ES-I3 (cell line): ENCODE measurements around the gene C1orf35.
A peak's percentile ranks its signal among the peaks of the same experiment; 100 is the strongest.

ENCODE experiments used
- H3K36me3 ChIP-seq: 2 replicates; pipeline ENCODE4 v1.6.1; 2013; ENCODE audit warnings: mild to moderate bottlenecking, low read length, control low read depth, moderate library complexity; ENCODE audit not compliant: insufficient read depth
- H3K4me1 ChIP-seq: 2 replicates; pipeline ENCODE4 v1.6.1; 2013; ENCODE audit warnings: mild to moderate bottlenecking, control low read depth, low read length; ENCODE audit not compliant: insufficient read depth
- H3K9ac ChIP-seq: 2 replicates; pipeline ENCODE4 v1.6.1; 2013; ENCODE audit warnings: low read depth, mild to moderate bottlenecking, low read length, moderate library complexity
- H3K9me3 ChIP-seq: 2 replicates; pipeline ENCODE4 v1.6.1; 2013; ENCODE audit warnings: mild to moderate bottlenecking, low read length, moderate library complexity; ENCODE audit not compliant: control insufficient read depth, insufficient read depth

Gene C1orf35

DNA sequence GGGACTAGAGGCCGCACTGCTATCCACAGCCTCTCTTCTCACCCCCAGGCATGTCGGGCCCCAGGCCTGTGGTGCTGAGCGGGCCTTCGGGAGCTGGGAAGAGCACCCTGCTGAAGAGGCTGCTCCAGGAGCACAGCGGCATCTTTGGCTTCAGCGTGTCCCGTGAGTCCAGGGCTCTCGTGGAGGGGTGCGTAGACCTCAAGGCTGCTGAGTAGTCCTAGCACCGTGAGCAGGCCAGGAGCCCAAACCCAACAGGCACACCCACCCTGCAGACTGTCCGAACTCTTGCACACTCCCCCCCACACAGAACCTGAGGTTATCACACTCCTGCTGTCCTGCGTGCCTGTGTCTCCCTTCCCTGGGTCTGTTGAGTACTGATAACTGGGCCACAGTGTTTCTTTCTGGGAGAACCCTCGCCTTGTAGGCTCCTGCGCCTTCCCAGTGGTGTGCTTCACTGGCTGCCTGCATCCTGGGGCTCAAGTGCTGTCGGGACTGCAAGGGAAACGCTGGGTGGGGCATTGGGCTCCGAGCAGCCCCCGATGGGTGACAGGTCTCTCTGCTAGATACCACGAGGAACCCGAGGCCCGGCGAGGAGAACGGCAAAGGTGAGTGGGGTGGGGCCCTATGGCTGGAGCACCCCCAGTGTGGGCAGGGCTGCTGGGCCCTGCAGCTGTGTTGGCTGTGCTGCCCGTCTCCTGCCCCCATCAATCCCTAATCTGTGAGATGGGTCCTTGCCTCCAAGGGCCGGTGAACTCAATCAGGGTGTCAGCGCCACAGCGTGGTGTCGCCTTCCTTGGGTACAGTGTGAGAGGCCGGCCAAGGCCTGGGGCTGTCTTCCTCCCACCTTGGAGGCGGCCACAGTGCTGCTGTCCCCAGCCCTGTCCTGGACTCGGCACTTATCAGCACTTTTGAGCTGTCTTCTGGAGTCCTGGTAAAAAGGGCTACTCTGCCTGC, 42.6 kb upstream of the C1orf35 start:
- H3K9ac ChIP-seq, result no peak overlapping the region
- no peaks in the 10 kb centered on the region for H3K9me3 ChIP-seq
- H3K4me1 ChIP-seq, result peaks cover 10% of the 10 kb centered on the region; the same call in 1 of the 2 replicates
- no peaks in the 10 kb centered on the region for H3K36me3 ChIP-seq

DNA sequence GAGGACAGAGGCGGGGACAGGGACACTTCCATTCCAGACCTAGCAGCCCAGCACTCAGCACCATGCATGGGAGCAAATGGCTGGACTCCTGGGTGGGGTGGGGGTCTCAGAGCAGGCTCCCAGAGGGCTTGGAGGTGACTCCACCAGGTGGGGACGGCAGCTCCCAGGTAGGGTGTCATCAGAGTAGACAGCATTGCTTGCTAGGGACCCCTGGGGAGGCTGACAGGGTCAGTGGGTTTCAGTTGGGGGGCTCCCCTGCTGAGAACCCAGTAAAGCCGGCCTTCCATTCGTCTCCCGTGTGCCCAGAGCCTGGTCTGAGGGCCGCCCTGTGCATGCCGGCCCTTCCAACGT, 41.8 kb upstream of the C1orf35 start:
- Histone ChIP-seq H3K36me3 (no peaks in the 10 kb centered on the region), H3K9me3 (no peaks in the 10 kb centered on the region), H3K4me1 (peaks cover 8% of the 10 kb centered on the region; the same call in 1 of the 2 replicates), H3K9ac (no peak overlapping the region)

DNA sequence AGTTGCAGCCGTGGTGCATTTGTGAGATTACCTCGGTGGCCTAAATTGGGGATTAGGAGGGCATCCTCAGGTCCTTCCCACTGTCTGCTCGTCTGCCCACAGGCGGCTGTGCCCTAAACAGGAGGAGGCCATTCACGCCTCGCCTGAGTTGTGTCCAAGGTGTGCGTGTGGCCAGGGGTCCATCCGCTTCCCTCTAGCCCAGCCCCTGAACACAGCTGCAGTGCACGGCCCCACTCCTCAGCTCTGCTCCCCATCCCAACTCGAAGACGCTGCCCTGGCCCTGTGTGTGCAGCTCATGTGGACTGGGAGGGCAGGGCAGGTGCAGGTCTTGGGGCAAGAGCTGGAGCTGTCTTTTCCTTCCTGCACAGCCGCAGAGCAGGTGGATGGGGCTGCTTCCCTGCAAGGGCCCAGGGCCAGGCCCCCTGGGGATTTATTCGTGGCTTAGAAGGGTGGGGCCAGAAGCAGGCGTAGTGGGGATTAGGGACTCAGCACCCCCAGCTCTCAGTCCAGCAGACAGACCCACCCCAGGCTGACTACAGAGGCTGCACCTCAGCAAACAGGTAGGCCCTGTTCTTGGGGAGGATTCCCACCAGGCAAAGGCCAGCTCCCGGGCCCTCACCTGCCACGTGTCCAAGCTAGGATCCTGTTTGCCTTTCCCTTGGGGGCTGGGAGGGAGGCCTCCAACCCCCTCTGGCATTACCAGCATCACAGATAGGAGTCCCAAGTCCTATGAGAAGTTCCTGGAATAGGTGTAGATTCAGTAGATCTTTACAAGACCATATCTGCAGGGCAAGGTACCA, 41.3 kb upstream of the C1orf35 start:
- H3K9me3 ChIP-seq, result no peaks in the 10 kb centered on the region
- no peaks in the 10 kb centered on the region for H3K36me3 ChIP-seq
- peaks cover 4% of the 10 kb centered on the region; the same call in 1 of the 2 replicates for H3K4me1 ChIP-seq
- no peak overlapping the region for H3K9ac ChIP-seq

DNA sequence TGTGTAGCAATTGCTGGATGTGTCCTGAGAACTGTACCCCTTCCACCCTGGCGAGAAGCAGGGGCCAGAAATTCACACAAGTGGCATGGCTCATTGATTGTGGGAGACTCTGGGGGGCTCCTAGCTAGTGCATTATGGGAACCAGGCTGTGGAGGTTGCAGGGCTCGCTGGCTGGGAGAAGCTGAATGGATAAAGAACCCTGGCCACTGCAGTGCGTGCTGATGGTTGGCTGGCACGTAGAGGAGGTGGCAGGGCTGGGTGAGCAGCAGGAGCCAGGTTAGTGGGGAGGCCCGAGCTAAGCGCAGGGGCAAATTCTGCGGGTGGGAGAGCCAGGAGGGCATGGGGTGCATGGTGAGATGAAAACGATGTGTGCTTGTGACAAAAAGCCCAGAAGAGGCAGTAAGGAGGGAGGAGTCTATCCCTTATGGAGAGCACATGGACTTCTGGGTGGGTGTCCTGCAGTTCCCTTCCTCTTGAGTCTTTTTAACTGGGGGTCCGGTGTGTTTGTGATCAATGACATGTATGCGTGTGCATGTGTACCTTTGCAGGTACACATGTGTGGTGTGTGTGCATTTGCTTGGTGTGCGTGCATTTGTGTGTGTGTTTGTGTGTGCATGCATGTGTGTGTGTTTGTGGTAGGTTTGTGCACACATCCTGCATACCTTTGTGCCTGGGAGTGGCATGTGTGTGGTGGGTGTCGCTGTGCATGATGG, 40.5 kb upstream of the C1orf35 start:
- no peak overlapping the region for H3K9ac ChIP-seq
- no peaks in the 10 kb centered on the region for H3K4me1 ChIP-seq
- no peaks in the 10 kb centered on the region for H3K9me3 ChIP-seq
- no peaks in the 10 kb centered on the region for H3K36me3 ChIP-seq

DNA sequence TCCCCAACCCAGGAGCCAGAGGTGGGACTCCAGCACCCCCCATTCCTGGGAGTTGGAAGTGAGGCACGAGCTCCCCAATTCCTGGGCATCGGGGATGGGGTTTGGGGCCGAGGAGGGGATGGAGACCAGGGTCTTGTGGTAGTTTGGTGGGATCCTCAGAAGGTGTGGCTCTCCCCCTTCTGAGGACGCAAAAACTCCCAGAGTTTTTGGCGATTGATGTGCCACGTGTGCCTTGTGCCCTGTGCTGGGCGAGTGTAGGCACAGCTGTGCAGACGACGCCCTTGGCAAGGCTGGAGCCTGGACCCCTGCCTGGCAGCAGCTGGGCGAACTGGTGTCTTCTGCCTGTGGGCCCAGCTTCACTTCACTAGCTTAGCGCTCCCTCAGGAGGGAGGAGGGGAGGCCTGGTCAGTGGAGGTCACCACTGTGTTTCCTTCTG, 39.6 kb upstream of the C1orf35 start:
- no peaks in the 10 kb centered on the region for H3K9me3 ChIP-seq
- H3K9ac ChIP-seq, result no peak overlapping the region
- H3K4me1 ChIP-seq, result no peaks in the 10 kb centered on the region
- H3K36me3 ChIP-seq, result no peaks in the 10 kb centered on the region

DNA sequence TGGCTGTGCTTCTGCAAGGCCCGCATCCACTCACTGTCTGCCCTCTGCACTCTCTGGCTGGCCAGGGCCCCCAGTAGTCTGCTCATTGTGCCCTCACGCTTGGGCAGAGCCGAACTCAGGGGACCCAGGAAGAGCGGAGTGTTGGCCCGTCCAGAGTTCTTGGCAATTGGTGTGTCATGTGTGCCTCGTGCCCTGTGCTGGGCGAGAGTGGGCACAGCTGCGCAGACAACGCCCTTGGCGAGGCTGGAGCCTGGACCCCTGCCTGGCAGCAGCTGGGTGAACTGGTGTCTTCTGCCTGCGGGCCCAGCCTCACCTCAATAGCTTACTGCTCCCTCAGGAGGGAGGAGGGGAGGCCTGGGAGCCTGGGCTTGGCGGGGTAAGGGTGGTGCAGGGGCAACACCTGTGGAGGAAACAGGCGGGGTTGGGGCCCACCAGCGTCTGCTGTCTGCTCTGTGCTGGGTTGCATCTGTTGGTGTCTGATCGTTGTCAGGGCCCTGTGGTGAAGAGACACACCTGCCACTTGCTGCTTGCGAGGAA, 39.1 kb upstream of the C1orf35 start:
- Histone ChIP-seq H3K36me3 (no peaks in the 10 kb centered on the region), H3K9ac (no peak overlapping the region), H3K4me1 (no peaks in the 10 kb centered on the region), H3K9me3 (no peaks in the 10 kb centered on the region)

DNA sequence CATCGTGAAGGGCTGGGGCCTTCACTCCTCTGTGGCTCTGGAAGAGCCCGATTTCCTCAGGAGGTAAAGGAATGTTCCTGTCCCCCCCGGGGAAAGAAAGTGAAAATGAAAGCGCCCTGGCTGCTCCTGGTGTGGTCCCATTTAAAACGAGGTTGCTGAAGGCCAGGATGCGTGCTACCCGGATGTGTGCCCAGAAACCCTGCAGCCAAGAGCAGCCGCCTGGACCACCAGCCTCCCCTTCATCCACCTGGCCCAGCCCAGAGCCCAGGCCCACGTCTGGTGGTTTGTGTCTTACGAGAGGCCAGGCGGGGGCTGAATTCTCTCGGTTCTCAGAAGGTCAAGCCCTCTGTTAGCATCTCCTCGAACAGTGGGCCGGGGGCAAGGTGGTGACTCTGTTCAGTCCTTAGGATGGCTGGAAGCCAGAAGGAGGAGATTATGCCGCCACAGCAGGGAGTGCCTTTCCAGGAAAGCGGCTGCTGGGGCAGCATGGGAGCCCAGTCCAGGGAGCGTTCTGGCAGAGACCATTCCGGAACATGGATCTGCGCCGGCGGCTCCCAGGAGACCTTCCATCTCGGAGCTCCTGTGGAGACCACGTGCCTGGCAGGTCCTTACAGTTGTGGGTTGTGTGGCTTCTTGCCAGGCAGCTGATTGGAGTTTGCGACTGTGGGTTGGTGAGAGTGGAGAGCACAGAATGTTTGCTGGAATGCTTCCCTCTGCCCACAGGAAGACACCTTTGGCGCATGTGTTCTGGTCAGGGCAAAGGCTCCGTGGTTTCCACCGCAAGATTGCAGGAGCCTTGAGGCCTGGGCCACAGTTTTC, 38.3 kb upstream of the C1orf35 start:
- H3K36me3 ChIP-seq, result no peaks in the 10 kb centered on the region
- peak overlapping the region; percentile 70 for H3K9ac ChIP-seq
- no peaks in the 10 kb centered on the region for H3K4me1 ChIP-seq
- H3K9me3 ChIP-seq, result no peaks in the 10 kb centered on the region

DNA sequence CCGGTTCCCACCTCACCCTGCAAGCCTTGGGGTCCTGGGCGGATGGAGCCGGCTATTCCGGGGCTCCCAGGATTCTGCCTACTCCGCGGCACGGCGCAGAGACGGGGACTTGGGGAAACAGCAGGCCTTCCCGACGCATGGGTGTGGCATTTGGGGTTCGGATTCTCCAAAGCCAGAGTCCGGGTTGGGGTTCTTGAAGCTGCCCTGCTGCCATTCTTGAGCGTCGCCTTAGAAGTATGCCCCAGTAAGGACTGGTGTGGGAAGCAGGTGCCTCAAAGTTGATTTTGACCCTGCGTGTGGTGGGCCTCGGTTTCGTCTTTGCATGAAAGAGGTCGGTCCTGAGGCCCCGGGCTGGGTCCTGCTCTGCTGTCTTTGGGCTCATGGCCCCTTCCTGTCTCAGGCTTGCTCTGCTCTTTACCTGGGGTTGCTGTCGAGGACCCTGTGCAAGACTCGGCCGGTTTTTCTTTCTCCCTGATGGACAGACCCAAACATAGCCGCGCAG, 37.6 kb upstream of the C1orf35 start:
- no peaks in the 10 kb centered on the region for H3K4me1 ChIP-seq
- no peaks in the 10 kb centered on the region for H3K9me3 ChIP-seq
- H3K36me3 ChIP-seq, result no peaks in the 10 kb centered on the region
- H3K9ac ChIP-seq, result peak overlapping the region; percentile 70

DNA sequence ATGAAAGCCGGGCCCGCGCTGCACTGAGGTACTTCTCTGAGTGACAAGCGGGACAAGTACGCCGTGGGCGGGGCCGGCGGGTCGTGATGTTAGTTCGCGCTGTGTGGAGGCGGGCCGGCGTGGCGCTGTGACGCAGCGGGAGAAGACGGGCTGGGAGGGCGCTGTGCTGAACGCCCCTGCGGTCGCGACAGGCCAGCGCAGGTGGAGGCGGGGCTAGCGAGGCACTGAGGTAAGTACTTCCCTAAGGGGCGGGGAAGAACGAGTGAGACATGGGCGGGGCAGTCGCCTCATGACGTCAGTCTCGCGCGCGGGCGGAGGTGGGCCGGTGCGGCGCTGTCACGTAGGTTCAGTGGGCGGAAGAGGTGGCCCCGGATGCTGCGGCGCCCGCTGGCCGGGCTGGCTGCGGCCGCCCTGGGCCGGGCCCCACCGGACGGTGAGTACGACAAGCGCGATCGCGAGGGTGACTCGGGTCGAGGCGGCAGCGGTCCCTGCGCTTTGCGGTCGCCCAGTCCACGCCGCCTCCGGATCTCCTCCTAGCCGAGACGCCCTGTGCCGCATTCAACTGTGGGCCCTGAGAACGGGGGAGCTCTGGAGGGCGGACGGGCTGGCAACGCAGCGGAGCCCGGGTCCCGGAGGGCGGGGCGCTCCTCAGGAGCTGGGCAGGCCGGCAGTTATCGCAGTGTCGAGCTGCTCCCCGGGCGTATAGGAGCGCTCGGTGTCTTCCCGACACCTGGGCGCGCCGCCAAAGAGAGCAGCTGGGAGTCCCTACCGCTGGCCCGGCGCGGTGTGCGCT, 37.0 kb upstream of the C1orf35 start, which contains the start of gene GUK1:
Gene GUK1 (plus strand): TSS at position 349 of the 793 bp plus-strand sequence. CDS start 24 bp downstream, at position 373.
- H3K4me1 ChIP-seq, result no peaks in the 10 kb centered on the region
- peak within 1 kb of the TSS; percentile 87 for H3K9ac ChIP-seq
- no peaks in the 10 kb centered on the region for H3K36me3 ChIP-seq
- H3K9me3 ChIP-seq, result no peaks in the 10 kb centered on the region

DNA sequence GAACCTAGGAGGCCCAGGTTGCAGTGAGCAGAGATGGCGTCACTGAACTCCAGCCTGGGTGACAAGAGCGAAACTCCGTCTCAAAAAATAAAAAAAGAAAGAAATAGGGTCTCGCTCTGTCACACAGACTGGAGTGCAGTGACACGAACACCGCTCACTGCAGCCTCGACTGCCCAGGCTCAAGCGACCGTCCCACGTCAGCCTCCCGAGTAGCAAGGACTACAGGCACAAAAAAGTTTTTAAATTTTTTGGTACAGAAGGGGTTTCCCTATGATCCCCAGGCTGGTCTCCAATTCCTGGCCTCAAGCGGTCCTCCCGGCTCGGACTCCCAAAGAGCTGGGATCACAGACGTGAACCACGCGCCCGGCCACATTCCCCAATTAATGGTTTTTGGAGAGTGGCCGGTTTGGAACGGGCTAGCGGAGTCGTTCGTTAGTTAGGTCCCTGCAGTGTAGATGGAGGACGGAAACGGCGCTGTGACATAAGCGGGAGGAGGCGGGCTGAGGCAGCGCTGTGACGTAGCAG, 36.3 kb upstream of the C1orf35 start:
- Histone ChIP-seq H3K4me1 (no peaks in the 10 kb centered on the region), H3K36me3 (no peaks in the 10 kb centered on the region), H3K9me3 (no peaks in the 10 kb centered on the region), H3K9ac (peak overlapping the region; percentile 87)

DNA sequence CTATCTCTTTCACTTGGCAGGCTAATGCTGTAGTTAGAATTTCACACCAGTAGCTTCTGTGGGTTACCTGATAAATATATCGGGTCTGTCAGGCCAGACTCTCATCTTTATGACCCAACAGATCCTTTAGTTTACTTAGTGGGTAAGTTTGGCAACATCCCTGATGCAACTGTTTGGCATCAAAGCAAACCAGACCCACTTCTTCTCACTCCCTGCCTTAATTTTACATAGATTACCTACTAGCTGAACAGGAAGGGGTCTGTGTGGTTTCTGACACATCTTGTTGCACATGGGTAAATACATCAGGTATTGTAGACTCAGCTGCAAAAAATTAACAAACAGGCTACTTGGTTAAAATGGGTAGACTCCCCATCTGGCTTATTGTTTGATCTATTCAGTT, 33.8 kb upstream of the C1orf35 start:
- no peaks in the 10 kb centered on the region for H3K4me1 ChIP-seq

DNA sequence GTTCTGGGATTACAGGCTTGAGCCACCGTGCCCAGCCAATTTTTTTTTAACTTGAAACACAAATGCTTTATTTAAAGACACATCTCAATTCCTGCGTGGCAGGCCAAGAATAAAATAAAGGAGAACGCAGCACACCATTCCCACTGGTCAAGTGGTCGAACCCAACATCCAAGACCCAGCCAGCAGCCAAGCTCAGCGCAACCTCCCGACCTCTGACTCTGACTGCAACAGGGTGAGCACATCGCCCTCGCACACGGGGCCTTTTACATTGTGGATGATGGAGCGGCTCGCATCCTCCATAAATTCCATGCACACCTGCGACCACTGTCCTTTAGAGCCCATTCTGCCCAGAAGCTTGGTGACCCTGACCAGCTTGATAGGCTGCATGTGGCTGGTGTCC, 31.5 kb upstream of the C1orf35 start:
- H3K9ac ChIP-seq, result no peak overlapping the region
- H3K36me3 ChIP-seq, result no peaks in the 10 kb centered on the region
- no peaks in the 10 kb centered on the region for H3K9me3 ChIP-seq
- H3K4me1 ChIP-seq, result no peaks in the 10 kb centered on the region

More for the DNA sequence above, 33.8 kb upstream of the C1orf35 start:
- no peaks in the 10 kb centered on the region for H3K9me3 ChIP-seq
- no peaks in the 10 kb centered on the region for H3K36me3 ChIP-seq
- H3K9ac ChIP-seq, result no peak overlapping the region
